IMR-90 (cell line): ENCODE results near the gene RRM1. TPM values are rescaled to one million over a fixed set of nuclear protein-coding genes. Genes with fewer than 3 reads are reported as not detected.

ENCODE experiments used
- ATAC-seq: fragments of 200-7000 bp; cut with Tn5 transposase; 2 replicates; pipeline ENCODE4 v1.9.1; 2020; ENCODE audit warnings: low read depth, mild to moderate bottlenecking, moderate library complexity
- BruUV-seq: library from RNA; stranded (reverse); fragments of 400-500 nt; replicated peaks from 2 replicates; lab custom pipeline; 2021; lab: Mats Ljungman, UMichigan
- CTCF ChIA-PET: fragments of 300-600 bp; formaldehyde crosslinking; extraction: SDS; loops from one replicate; lab custom pipeline; 2021; ENCODE audit warnings: antibody characterized with exemption; lab: Yijun Ruan, JAX
- POLR2A ChIA-PET: fragments of 300-600 bp; sonication (Branson Sonifier 250); formaldehyde crosslinking; loops from one replicate; lab custom pipeline; 2022; ENCODE audit warnings: antibody characterized with exemption; ENCODE audit not compliant: unreplicated experiment; lab: Charles Lee
- DNase-seq: peaks from one replicate; pipeline ENCODE4 v3.0.0; 2013
- H2AFZ ChIP-seq: replicated peaks from 2 replicates; pipeline ENCODE3; 2013; ENCODE audit warnings: low read length, mild to moderate bottlenecking; ENCODE audit not compliant: poor library complexity
- H2AK5ac ChIP-seq: 2 replicates; pipeline ENCODE4 v1.6.1; 2013; ENCODE audit warnings: low read depth, low read length, inconsistent platforms
- H2AK9ac ChIP-seq: replicated peaks from 2 replicates; pipeline ENCODE3; 2013; ENCODE audit warnings: mild to moderate bottlenecking, low read depth, low read length, moderate library complexity; ENCODE audit not compliant: poor library complexity
- H2BK120ac ChIP-seq: 2 replicates; pipeline ENCODE4 v1.6.1; 2013; ENCODE audit warnings: low read depth, low read length, inconsistent platforms
- H2BK15ac ChIP-seq: 3 replicates; pipeline ENCODE4 v1.6.1; 2013; ENCODE audit warnings: low read depth, low read length, inconsistent platforms
- H2BK20ac ChIP-seq: 2 replicates; pipeline ENCODE4 v1.6.1; 2013; ENCODE audit warnings: low read depth, mild to moderate bottlenecking, inconsistent platforms, low read length, moderate library complexity
- H2BK5ac ChIP-seq: 2 replicates; pipeline ENCODE4 v1.6.1; 2013; ENCODE audit warnings: mild to moderate bottlenecking, low read depth, low read length, inconsistent platforms; ENCODE audit not compliant: poor library complexity, severe bottlenecking
- H3K14ac ChIP-seq: replicated peaks from 2 replicates; pipeline ENCODE4 v1.6.1; 2013; ENCODE audit warnings: low read depth, low read length, inconsistent platforms
- H3K18ac ChIP-seq: 2 replicates; pipeline ENCODE4 v1.6.1; 2013; ENCODE audit warnings: low read depth, low read length, control low read depth
- H3K23ac ChIP-seq: 2 replicates; pipeline ENCODE4 v1.6.1; 2013; ENCODE audit warnings: low read depth, low read length, inconsistent platforms
- H3K27ac ChIP-seq: 2 replicates; pipeline ENCODE4 v1.5.1; 2013; ENCODE audit warnings: mild to moderate bottlenecking, control low read depth, low read length; ENCODE audit not compliant: insufficient read depth
- H3K27me3 ChIP-seq: 2 replicates; pipeline ENCODE4 v1.6.1; 2013; ENCODE audit warnings: low read length; ENCODE audit not compliant: control insufficient read depth, insufficient read depth
- H3K36me3 ChIP-seq: 2 replicates; pipeline ENCODE4 v1.6.1; 2013; ENCODE audit warnings: low read length, mixed read lengths; ENCODE audit not compliant: control insufficient read depth, insufficient read depth
- H3K4ac ChIP-seq: 2 replicates; pipeline ENCODE4 v1.6.1; 2013; ENCODE audit warnings: low read depth, low read length, inconsistent platforms
- H3K4me1 ChIP-seq: 2 replicates; pipeline ENCODE4 v1.6.1; 2013; ENCODE audit warnings: low read length, mixed read lengths; ENCODE audit not compliant: control insufficient read depth, insufficient read depth
- H3K4me2 ChIP-seq: 2 replicates; pipeline ENCODE4 v1.6.1; 2013; ENCODE audit warnings: low read depth, mild to moderate bottlenecking, control low read depth, low read length, moderate library complexity
- H3K4me3 ChIP-seq: 2 replicates; pipeline ENCODE4 v1.5.1; 2013; ENCODE audit warnings: low read depth, mild to moderate bottlenecking, control low read depth, low read length, moderate library complexity; ENCODE audit not compliant: insufficient read depth
- H3K56ac ChIP-seq: 2 replicates; pipeline ENCODE4 v1.6.1; 2013; ENCODE audit warnings: low read length, inconsistent platforms; ENCODE audit not compliant: insufficient read depth; ENCODE audit errors: extremely low read depth
- H3K79me1 ChIP-seq, 2 experiments: 2 replicates each; pipeline ENCODE4 v1.6.1; 2013; ENCODE audit warnings: low read length in 2 of 2, inconsistent platforms in 1 of 2, low read depth in 1 of 2
- H3K9ac ChIP-seq: 2 replicates; pipeline ENCODE4 v1.6.1; 2013; ENCODE audit warnings: low read depth, low read length, control low read depth
- H3K9me1 ChIP-seq: 2 replicates; pipeline ENCODE4 v1.6.1; 2013; ENCODE audit warnings: low read length, inconsistent platforms; ENCODE audit not compliant: insufficient read depth
- H3K9me3 ChIP-seq: 2 replicates; pipeline ENCODE4 v1.6.1; 2013; ENCODE audit warnings: low read length; ENCODE audit not compliant: control insufficient read depth, insufficient read depth
- H4K20me1 ChIP-seq: 2 replicates; pipeline ENCODE4 v1.6.1; 2013; ENCODE audit warnings: low read length, inconsistent platforms; ENCODE audit not compliant: insufficient read depth
- H4K5ac ChIP-seq: 2 replicates; pipeline ENCODE4 v1.6.1; 2013; ENCODE audit warnings: mild to moderate bottlenecking, low read depth, low read length, control low read depth
- H4K8ac ChIP-seq, 2 experiments: 2 replicates each; pipeline ENCODE4 v1.6.1; 2013; ENCODE audit warnings: low read depth in 2 of 2, low read length in 2 of 2, control low read depth in 1 of 2, inconsistent platforms in 1 of 2
- H4K91ac ChIP-seq: 2 replicates; pipeline ENCODE4 v1.6.1; 2013; ENCODE audit warnings: low read depth, low read length, inconsistent platforms; ENCODE audit not compliant: insufficient read depth
- CHD1 ChIP-seq: IDR thresholded peaks from 2 replicates; pipeline ENCODE4 v1.6.1; 2012; ENCODE audit warnings: low read depth, low read length, improper control_type of control experiment
- ELK1 ChIP-seq: fragments of 150-350 bp; IDR thresholded peaks from 2 replicates; pipeline ENCODE4 v1.6.1; 2016; ENCODE audit warnings: low read depth, mild to moderate bottlenecking, low read length, moderate library complexity, borderline replicate concordance
- FOS ChIP-seq: fragments of 150-350 bp; IDR thresholded peaks from 2 replicates; pipeline ENCODE4 v1.6.1; 2016; ENCODE audit warnings: low read depth, low read length
- MAFK ChIP-seq: IDR thresholded peaks from 2 replicates; pipeline ENCODE4 v1.6.1; 2012; ENCODE audit warnings: low read depth, low read length, improper control_type of control experiment
- NFE2L2 ChIP-seq: fragments of 150-350 bp; IDR thresholded peaks from 2 replicates; pipeline ENCODE4 v1.6.1; 2016; ENCODE audit warnings: low read depth, mild to moderate bottlenecking, low read length
- RAD21 ChIP-seq: IDR thresholded peaks from 2 replicates; pipeline ENCODE4 v1.6.1; 2012; ENCODE audit warnings: low read length, improper control_type of control experiment
- RCOR1 ChIP-seq: IDR thresholded peaks from 2 replicates; pipeline ENCODE4 v1.6.1; 2012; ENCODE audit warnings: mild to moderate bottlenecking, low read length, improper control_type of control experiment; ENCODE audit not compliant: insufficient replicate concordance
- RFX5 ChIP-seq: IDR thresholded peaks from 2 replicates; pipeline ENCODE4 v1.8.0; 2012; ENCODE audit warnings: low read depth, mild to moderate bottlenecking, low read length, moderate library complexity
- SMC3 ChIP-seq: fragments of 150-350 bp; IDR thresholded peaks from 2 replicates; pipeline ENCODE4 v1.6.1; 2016; ENCODE audit warnings: low read depth, mild to moderate bottlenecking, antibody characterized with exemption, low read length, moderate library complexity
- USF2 ChIP-seq: fragments of 150-350 bp; IDR thresholded peaks from 2 replicates; pipeline ENCODE4 v1.6.1; 2017; ENCODE audit warnings: mild to moderate bottlenecking, antibody characterized with exemption, low read length, low read depth
- WGBS, 2 experiments: methylation state at CpG; one replicate each; pipeline versions ENCODE4 v1.1.5 to v1.1.7; 2013; ENCODE audit warnings: missing lambda C conversion rate in 2 of 2; ENCODE audit not compliant: insufficient read length in 1 of 2; ENCODE audit errors: extremely low coverage in 2 of 2; 5-methylcytosine and 5-hydroxymethylcytosine counted together
- dilution Hi-C: fragments of 300-500 bp; cut with HindIII; formaldehyde crosslinking; loops from one replicate; pipeline ENCODE4 v1.14.3; 2018; ENCODE audit warnings: low sequenced_read_pairs; ENCODE audit not compliant: unreplicated experiment
- in situ Hi-C: fragments of 300-500 bp; cut with MboI; formaldehyde crosslinking; loops from 3 replicates; pipeline ENCODE4 v1.14.3; 2019; ENCODE audit warnings: low sequenced_read_pairs, inconsistent platforms, mixed read lengths
- intact Hi-C: fragments of 100-400 bp; cut with micrococcal nuclease; formaldehyde crosslinking; loops from 2 replicates; pipeline ENCODE4 v1.10.0; 2022
- polyA plus RNA-seq, 3 experiments: library from polyadenylated mRNA; depleted of rRNA; stranded (reverse); fragments of >200 nt; gene quantifications; 2 replicates each; pipeline ENCODE4 v1.2.3, GENCODE V29; 2012; ENCODE audit warnings: low replicate concordance in 1 of 3
- total RNA-seq: library from RNA; depleted of rRNA; stranded (reverse); fragments of >200 nt; gene quantifications from 2 replicates; pipeline ENCODE4 v1.2.3, GENCODE V29; 2012
- TF ChIP-seq, protein P1 (sequence below): conservative IDR thresholded peaks from 2 replicates; pipeline ENCODE4 v1.5.1; 2012; ENCODE audit warnings: mild to moderate bottlenecking, low read depth, low read length, improper control_type of control experiment

Gene RRM1
- total and polyA plus RNA-seq, 2 of the 4 experiments (the other 2 are of a cell fraction) = 55.1 to 183 TPM

GRCh38 chr11:4181782-4182721 lies 87.5 kb downstream of the RRM1 start:
- POLR2A ChIA-PET = no interaction called here

More at GRCh38 chr11:4181782-4182721, 87.5 kb downstream of the RRM1 start:
- CTCF ChIA-PET = interaction anchor here (0.6 kb wide), 4 partner anchors 28 to 358 kb away, joined by 3 to 4 read pairs (median 3); no protein-coding TSS in a partner anchor
- Histone ChIP-seq H4K20me1 (no peaks in the 10 kb centered on the region), H3K9ac (no peak overlapping the region), H3K4me2 (no peak overlapping the region), H3K27me3 (no peaks in the 10 kb centered on the region), H3K79me1 (no peaks in the 10 kb centered on the region), H2AK9ac (peak overlapping the region; percentile 70), H4K91ac (no peak overlapping the region), H2BK15ac (no peak overlapping the region), H3K56ac (no peak overlapping the region), H3K4me1 (no peaks in the 10 kb centered on the region; the same call in 1 of the 2 replicates), H3K4ac (no peak overlapping the region), H3K9me3 (no peaks in the 10 kb centered on the region), H2BK5ac (no peak overlapping the region), H3K23ac (no peak overlapping the region), H3K4me3 (no peak overlapping the region), H3K9me1 (no peaks in the 10 kb centered on the region), H2AK5ac (no peak overlapping the region), H4K5ac (no peak overlapping the region), H2BK120ac (no peak overlapping the region), H2BK20ac (no peak overlapping the region), H3K36me3 (no peaks in the 10 kb centered on the region), H4K8ac (no peak overlapping the region), H3K14ac (no peak overlapping the region), H3K27ac (no peak overlapping the region), H2AFZ (peak overlapping the region; percentile 84), H3K18ac (no peak overlapping the region)
- DNase-seq (peak; percentile 49), ATAC-seq (peak; percentile 88)
- dilution Hi-C loops (no loop called here), intact Hi-C loops (loop anchor here (1.0 to 10.0 kb wide), 2 partner anchors 357 to 1623 kb away; partner anchors contain the start of gene OR52N2), in situ Hi-C loops (loop anchor here (5.0 kb wide), 1 partner anchor 360 kb away; no protein-coding TSS in a partner anchor)
- no TSS peak for BruUV-seq
- TF ChIP-seq SMC3 = peak; percentile 47; the same call in 1 of the 2 replicates
- TF ChIP-seq RCOR1 = no peak
- peak; percentile 72 for TF ChIP-seq RAD21
- TF ChIP-seq MAFK = no peak
- no peak for TF ChIP-seq FOS
- TF ChIP-seq, protein P1, sequence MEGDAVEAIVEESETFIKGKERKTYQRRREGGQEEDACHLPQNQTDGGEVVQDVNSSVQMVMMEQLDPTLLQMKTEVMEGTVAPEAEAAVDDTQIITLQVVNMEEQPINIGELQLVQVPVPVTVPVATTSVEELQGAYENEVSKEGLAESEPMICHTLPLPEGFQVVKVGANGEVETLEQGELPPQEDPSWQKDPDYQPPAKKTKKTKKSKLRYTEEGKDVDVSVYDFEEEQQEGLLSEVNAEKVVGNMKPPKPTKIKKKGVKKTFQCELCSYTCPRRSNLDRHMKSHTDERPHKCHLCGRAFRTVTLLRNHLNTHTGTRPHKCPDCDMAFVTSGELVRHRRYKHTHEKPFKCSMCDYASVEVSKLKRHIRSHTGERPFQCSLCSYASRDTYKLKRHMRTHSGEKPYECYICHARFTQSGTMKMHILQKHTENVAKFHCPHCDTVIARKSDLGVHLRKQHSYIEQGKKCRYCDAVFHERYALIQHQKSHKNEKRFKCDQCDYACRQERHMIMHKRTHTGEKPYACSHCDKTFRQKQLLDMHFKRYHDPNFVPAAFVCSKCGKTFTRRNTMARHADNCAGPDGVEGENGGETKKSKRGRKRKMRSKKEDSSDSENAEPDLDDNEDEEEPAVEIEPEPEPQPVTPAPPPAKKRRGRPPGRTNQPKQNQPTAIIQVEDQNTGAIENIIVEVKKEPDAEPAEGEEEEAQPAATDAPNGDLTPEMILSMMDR = peak; percentile 64
- no peak for TF ChIP-seq NFE2L2
- TF ChIP-seq RFX5 = no peak
- no peak for TF ChIP-seq CHD1
- no peak for TF ChIP-seq ELK1
- no peak for TF ChIP-seq USF2
- no CpG with 5 or more reads among the region's 9 CpGs for WGBS, 2 experiments
